CD4-positive, alpha-beta T cell treated with Interleukin-10 for 1 hour (primary cell): ENCODE data around the gene STIP1.
"Not testable (repeated sequence)": the region's sequence is repeated elsewhere in the genome, so short reads cannot be mapped to it uniquely, and the experiment has no call there.

ENCODE experiments used
- DNase-seq: peaks from one replicate; pipeline ENCODE4 v3.0.0-alpha.2; 2020

STIP1 gene

GRCh38 chr11:64240435-64241240, 54.7 kb downstream of the STIP1 start, which contains the start of gene FKBP2:
FKBP2 (plus strand) TSS chr11:64241095; CDS start chr11:64242388, 1,293 bp downstream.
- DNase-seq, result peak; percentile 99

- DNase-seq, result peak; percentile 100
These were observed 55.2 kb downstream of the STIP1 start for GRCh38 chr11:64241241-64241490.

GRCh38 chr11:64241491-64242374, 55.8 kb downstream of the STIP1 start:
- DNase-seq, result no peak

- DNase-seq, result no peak
These were observed 57.4 kb downstream of the STIP1 start for GRCh38 chr11:64243236-64243854.

- DNase-seq, result no peak
These were observed 58.1 kb downstream of the STIP1 start for GRCh38 chr11:64244107-64244506.

- DNase-seq, result no peak
These were observed 59.0 kb downstream of the STIP1 start for GRCh38 chr11:64244966-64245365.

GRCh38 chr11:64245401-64245796, 59.4 kb downstream of the STIP1 start:
- DNase-seq, result peak; percentile 59

- peak; percentile 63 for DNase-seq
These were observed 60.0 kb downstream of the STIP1 start for GRCh38 chr11:64245797-64246620.

GRCh38 chr11:64246621-64246870, 60.6 kb downstream of the STIP1 start:
- DNase-seq, result not testable (repeated sequence)

- DNase-seq, result peak; percentile 82
These were observed 61.1 kb downstream of the STIP1 start, which contains the start of gene PPP1R14B for GRCh38 chr11:64246871-64247728. PPP1R14B (minus strand) TSS chr11:64246943; CDS start chr11:64246673, 270 bp downstream.

- DNase-seq, result no peak
These were observed 62.0 kb downstream of the STIP1 start for GRCh38 chr11:64247729-64248531.

- no peak for DNase-seq
These were observed 62.6 kb downstream of the STIP1 start for GRCh38 chr11:64248578-64248977.

- DNase-seq, result no peak
These were observed 63.1 kb downstream of the STIP1 start for GRCh38 chr11:64249038-64249437.

GRCh38 chr11:64249563-64250414, 63.8 kb downstream of the STIP1 start:
- DNase-seq, result no peak

- no peak for DNase-seq
These were observed 64.5 kb downstream of the STIP1 start for GRCh38 chr11:64250415-64251015.

- peak; percentile 72 for DNase-seq
These were observed 65.2 kb downstream of the STIP1 start, which contains the start of gene PLCB3 for GRCh38 chr11:64251016-64251752. PLCB3 (plus strand) TSS chr11:64251530; CDS start chr11:64251650, 120 bp downstream.

- DNase-seq, result no peak
These were observed 65.7 kb downstream of the STIP1 start for GRCh38 chr11:64251753-64252002.

- DNase-seq, result no peak
These were observed 66.3 kb downstream of the STIP1 start for GRCh38 chr11:64252003-64252872.
